ENCODE results near the gene DNAJB6.

Gene DNAJB6

DNA sequence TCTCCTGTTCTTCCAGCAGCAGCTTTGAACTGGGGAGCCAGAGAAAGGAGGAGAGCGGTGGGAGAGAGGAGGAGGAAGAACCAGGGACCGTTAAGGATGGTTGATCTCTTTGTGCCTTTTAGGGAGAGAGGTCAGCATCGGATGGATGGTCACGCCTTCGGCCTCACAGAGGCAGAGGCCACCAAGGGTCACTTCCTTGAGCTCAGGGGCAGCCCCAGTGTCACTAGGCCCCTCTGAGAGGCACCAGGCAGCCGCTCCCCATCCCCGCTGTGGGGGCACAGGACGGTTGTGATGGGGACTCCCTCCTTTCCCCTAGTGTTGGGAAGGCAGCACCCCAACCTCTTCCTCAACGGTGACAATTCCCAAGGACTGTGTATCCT, 121.4 kb downstream of the DNAJB6 start:
- Histone ChIP-seq H3K27me3 (peaks cover 9% of the 10 kb centered on the region), H3K4me3 (ENCODE audit: low read depth, low read length) (no peak overlapping the region), H3K36me3 (no peaks in the 10 kb centered on the region), H3K9me3 (no peaks in the 10 kb centered on the region), H3K4me1 (no peaks in the 10 kb centered on the region)
- no peak for DNase-seq
- TF ChIP-seq, protein P1, sequence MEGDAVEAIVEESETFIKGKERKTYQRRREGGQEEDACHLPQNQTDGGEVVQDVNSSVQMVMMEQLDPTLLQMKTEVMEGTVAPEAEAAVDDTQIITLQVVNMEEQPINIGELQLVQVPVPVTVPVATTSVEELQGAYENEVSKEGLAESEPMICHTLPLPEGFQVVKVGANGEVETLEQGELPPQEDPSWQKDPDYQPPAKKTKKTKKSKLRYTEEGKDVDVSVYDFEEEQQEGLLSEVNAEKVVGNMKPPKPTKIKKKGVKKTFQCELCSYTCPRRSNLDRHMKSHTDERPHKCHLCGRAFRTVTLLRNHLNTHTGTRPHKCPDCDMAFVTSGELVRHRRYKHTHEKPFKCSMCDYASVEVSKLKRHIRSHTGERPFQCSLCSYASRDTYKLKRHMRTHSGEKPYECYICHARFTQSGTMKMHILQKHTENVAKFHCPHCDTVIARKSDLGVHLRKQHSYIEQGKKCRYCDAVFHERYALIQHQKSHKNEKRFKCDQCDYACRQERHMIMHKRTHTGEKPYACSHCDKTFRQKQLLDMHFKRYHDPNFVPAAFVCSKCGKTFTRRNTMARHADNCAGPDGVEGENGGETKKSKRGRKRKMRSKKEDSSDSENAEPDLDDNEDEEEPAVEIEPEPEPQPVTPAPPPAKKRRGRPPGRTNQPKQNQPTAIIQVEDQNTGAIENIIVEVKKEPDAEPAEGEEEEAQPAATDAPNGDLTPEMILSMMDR (IDR thresholded peaks at IDR 0.05; ENCODE audit: low read depth, low read length): no peak

DNA sequence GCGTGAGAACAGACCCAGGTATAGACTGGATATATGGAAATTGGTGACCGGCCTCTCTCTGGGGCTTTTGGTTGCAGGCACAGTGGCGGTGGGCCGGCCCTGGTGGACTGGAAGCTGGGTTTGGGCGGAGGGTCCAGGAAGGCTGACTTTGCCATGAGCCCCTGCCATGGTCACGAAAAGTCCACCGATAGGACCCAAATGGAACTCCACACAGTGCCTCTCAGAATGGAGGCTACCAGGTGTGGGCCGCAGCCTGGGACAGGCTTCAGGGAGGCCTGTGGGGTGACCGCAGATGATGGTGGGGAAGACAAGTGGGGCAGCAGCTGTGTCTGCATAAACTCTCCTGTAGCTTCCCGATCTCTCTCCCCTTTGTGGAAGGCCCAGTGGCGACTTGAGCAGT, 123.2 kb downstream of the DNAJB6 start:
- DNase-seq: no peak
- Histone ChIP-seq H3K36me3 (no peaks in the 10 kb centered on the region), H3K27me3 (peaks cover 10% of the 10 kb centered on the region), H3K4me3 (ENCODE audit: low read depth, low read length) (no peak overlapping the region), H3K9me3 (no peaks in the 10 kb centered on the region), H3K4me1 (no peaks in the 10 kb centered on the region)
- TF ChIP-seq, protein P1 (IDR thresholded peaks at IDR 0.05; ENCODE audit: low read depth, low read length): no peak

DNA sequence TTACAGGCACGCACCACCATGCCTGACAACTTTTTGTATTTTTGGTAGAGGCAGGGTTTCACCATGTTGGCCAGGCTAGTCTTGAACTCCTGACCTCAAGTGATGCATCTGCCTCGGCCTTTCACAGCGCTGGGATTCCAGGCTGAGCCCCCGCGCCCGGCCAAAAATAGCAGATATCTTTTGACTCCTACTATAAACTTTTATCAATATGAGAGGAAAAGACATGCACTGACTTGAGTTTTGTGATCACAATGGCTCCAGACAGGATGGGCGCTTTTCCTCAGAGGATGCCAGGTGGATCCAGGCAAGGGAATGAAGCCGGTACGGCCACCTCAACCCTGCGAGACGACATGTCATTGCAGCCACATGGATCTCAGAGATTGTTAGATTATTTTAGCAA, 123.9 kb downstream of the DNAJB6 start:
- no peak for DNase-seq
- H3K36me3 ChIP-seq: no peaks in the 10 kb centered on the region
- H3K9me3 ChIP-seq: no peaks in the 10 kb centered on the region
- H3K4me3 ChIP-seq (ENCODE audit: low read depth, low read length): no peak overlapping the region
- H3K27me3 ChIP-seq: peaks cover 15% of the 10 kb centered on the region
- no peaks in the 10 kb centered on the region for H3K4me1 ChIP-seq
- TF ChIP-seq, protein P1 (IDR thresholded peaks at IDR 0.05; ENCODE audit: low read depth, low read length): no peak

DNA sequence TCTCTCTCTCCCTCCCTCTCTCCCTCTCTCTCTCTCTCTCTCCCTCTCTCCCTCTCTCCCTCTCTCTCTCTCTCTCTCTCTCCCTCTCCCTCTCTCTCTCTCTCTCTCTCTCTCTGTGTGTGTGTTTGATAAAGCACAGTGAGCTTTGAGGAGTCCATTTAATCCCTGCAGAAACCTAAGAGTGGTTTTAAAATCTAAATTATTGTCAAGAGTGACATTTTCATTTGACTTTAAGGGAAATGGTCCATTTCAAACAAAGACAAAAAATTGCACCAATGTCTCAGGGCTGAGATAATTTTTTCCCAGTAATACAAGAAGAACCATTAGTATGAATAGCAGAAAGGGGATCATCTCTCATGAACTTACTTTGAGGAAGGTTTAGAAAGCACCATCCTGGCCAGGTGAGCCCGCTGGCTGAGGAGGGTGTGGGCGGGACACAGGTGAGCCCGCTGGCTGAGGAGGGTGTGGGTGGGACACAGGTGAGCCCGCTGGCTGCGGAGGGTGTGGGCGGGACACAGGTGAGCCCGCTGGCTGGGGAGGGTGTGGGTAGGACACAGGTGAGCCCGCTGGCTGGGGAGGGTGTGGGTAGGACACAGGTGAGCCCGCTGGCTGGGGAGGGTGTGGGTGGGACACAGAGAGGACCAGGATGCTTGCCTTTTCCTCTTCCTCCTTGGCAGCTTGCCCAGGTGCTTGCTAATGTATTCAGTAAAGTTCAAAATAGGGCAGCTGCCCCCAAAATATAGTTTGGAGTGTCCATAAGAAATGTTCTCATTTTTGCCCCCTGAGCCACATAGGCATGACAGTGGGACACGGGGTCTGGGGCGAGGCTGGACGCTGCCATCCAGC, 125.0 kb downstream of the DNAJB6 start:
- DNase-seq: no peak
- Histone ChIP-seq H3K27me3 (peaks cover 23% of the 10 kb centered on the region), H3K4me1 (no peaks in the 10 kb centered on the region)

DNA sequence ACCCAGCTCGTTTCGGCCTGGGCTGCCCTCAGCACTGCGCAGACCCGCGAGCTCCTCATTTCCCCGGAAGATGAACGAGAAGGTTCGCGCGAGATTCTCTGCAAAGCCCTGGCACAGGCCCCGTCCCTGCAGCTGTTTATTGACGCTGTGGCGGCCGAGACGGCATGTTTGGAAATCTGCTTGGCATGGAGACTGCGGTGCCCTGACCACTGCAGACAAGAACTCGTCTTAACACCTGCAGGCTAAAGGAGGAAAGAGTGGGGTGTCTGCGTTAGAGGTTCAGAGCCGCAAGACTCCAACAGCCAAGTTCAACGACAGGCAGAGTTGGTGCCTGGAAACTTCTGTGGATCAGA, 125.6 kb downstream of the DNAJB6 start:
- H3K27me3 ChIP-seq: peaks cover 21% of the 10 kb centered on the region
- TF ChIP-seq, protein P1 (IDR thresholded peaks at IDR 0.05; ENCODE audit: low read depth, low read length): no peak
- no peaks in the 10 kb centered on the region for H3K4me1 ChIP-seq
- no peak overlapping the region for H3K4me3 ChIP-seq (ENCODE audit: low read depth, low read length)
- H3K9me3 ChIP-seq: no peaks in the 10 kb centered on the region
- DNase-seq: no peak
- H3K36me3 ChIP-seq: no peaks in the 10 kb centered on the region

More for the DNA sequence above, 125.0 kb downstream of the DNAJB6 start:
- TF ChIP-seq, protein P1 (IDR thresholded peaks at IDR 0.05; ENCODE audit: low read depth, low read length): no peak
- Histone ChIP-seq H3K36me3 (no peaks in the 10 kb centered on the region), H3K4me3 (ENCODE audit: low read depth, low read length) (no peak overlapping the region), H3K9me3 (no peaks in the 10 kb centered on the region)

DNA sequence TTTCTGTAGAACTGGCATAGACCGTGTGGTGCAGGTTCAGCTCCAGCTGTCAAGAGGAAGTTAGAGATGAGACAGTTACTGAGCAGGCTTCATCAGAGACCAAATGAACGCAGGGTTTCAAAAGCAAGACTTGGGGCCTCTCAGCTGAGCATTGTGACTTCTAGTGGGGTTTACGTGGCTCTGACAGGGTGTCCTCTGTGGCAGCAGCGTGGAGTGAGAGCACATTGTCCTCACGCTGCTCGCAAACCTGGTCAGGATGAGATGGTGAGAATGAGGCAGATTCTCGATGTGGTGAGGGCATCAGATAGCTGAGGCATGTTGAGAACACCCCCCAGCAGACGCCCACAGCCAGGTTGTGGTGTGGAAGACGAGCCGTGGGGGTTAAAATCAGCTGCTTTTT, 126.0 kb downstream of the DNAJB6 start:
- H3K4me1 ChIP-seq: no peaks in the 10 kb centered on the region
- peaks cover 19% of the 10 kb centered on the region for H3K27me3 ChIP-seq
- no peak for DNase-seq
- no peak overlapping the region for H3K4me3 ChIP-seq (ENCODE audit: low read depth, low read length)
- no peaks in the 10 kb centered on the region for H3K36me3 ChIP-seq
- TF ChIP-seq, protein P1 (IDR thresholded peaks at IDR 0.05; ENCODE audit: low read depth, low read length): no peak
- H3K9me3 ChIP-seq: no peaks in the 10 kb centered on the region
